ENCODE results near the gene TRIM44. TPM values are rescaled to one million over a fixed set of nuclear protein-coding genes. Genes with fewer than 3 reads are reported as not detected.

TRIM44 gene
- total RNA-seq, 1 experiment from 2014 or later = 191 TPM

DNA sequence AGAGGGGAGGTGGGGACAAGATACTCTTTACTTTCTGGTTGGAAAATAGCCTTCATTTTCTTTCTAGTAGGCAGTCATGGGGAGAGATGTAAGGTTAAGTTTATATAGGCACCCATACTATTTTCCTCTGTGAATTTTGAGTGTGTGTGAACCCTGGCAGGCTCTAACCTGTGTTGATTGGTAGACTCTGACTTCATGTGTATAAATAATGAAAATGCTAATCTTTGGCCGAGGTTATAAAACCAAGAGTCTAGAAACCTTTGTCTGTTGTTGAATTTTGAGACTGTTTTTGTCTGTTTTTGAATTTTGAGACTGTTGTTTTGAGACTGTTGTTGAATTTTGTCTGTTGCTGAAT, 14.0 kb downstream of the TRIM44 start:
- CTCF ChIA-PET = no interaction called here
- intact Hi-C loops (cut with micrococcal nuclease; ENCODE audit: unreplicated experiment) = no loop called here

DNA sequence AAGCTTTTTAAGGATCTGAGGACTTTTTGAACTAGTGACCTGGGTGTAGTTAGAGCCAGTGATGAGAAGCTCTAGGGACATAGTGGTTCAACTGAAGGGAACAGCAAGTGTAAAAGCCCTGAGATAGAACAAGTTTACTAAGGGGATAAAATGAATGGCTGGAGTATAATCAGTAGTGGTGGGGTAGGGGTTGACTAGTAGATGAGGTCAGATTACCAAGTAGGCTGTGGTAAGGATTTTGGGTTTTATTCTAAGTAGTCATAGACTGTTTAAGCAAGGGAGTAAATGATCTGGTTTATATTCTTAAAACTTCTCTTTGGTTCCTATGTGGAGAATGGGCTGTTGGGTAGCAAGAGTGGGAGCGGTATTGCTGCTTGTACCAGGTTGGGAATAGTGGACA, 15.3 kb downstream of the TRIM44 start:
- no TSS peak for BruUV-seq (replicated peaks)
- intact Hi-C loops (cut with micrococcal nuclease; ENCODE audit: unreplicated experiment) = no loop called here
- H3K4me3 ChIP-seq (ENCODE audit: low read depth, low read length, poor library complexity, severe bottlenecking) = no peak overlapping the region
- H3K4me1 ChIP-seq (ENCODE audit: insufficient read depth, low read length, poor library complexity, severe bottlenecking) = peaks cover 25% of the 10 kb centered on the region
- no peak for DNase-seq (ENCODE audit: low spot score)
- H3K9me3 ChIP-seq (ENCODE audit: low read depth, low read length, poor library complexity, severe bottlenecking) = no peaks in the 10 kb centered on the region
- ChIA-PET POLR2A (ENCODE audit: low non-redundant PET) (no interaction called here), CTCF (no interaction called here)
- no peak for TF ChIP-seq EZH2 (IDR thresholded peaks at IDR 0.05; ENCODE audit: borderline replicate concordance, low read depth, low read length, poor library complexity, severe bottlenecking)
- TF ChIP-seq, protein P1, sequence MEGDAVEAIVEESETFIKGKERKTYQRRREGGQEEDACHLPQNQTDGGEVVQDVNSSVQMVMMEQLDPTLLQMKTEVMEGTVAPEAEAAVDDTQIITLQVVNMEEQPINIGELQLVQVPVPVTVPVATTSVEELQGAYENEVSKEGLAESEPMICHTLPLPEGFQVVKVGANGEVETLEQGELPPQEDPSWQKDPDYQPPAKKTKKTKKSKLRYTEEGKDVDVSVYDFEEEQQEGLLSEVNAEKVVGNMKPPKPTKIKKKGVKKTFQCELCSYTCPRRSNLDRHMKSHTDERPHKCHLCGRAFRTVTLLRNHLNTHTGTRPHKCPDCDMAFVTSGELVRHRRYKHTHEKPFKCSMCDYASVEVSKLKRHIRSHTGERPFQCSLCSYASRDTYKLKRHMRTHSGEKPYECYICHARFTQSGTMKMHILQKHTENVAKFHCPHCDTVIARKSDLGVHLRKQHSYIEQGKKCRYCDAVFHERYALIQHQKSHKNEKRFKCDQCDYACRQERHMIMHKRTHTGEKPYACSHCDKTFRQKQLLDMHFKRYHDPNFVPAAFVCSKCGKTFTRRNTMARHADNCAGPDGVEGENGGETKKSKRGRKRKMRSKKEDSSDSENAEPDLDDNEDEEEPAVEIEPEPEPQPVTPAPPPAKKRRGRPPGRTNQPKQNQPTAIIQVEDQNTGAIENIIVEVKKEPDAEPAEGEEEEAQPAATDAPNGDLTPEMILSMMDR (conservative IDR thresholded peaks at IDR 0.05; ENCODE audit: low read depth, low read length) = no peak
- no peaks in the 10 kb centered on the region for H3K27me3 ChIP-seq (replicated peaks; ENCODE audit: insufficient read depth, low read depth, low read length, poor library complexity)
- no peak overlapping the region for H3K27ac ChIP-seq (ENCODE audit: low read depth, low read length, poor library complexity, severe bottlenecking)
- H3K36me3 ChIP-seq (ENCODE audit: insufficient read depth, low read length, poor library complexity, severe bottlenecking) = no peaks in the 10 kb centered on the region

More for the DNA sequence above, 14.0 kb downstream of the TRIM44 start:
- Histone ChIP-seq H3K4me1 (ENCODE audit: insufficient read depth, low read length, poor library complexity, severe bottlenecking) (peaks cover 12% of the 10 kb centered on the region), H3K27me3 (replicated peaks; ENCODE audit: insufficient read depth, low read depth, low read length, poor library complexity) (no peaks in the 10 kb centered on the region), H3K9me3 (ENCODE audit: low read depth, low read length, poor library complexity, severe bottlenecking) (no peaks in the 10 kb centered on the region), H3K4me3 (ENCODE audit: low read depth, low read length, poor library complexity, severe bottlenecking) (no peak overlapping the region), H3K36me3 (ENCODE audit: insufficient read depth, low read length, poor library complexity, severe bottlenecking) (no peaks in the 10 kb centered on the region), H3K27ac (ENCODE audit: low read depth, low read length, poor library complexity, severe bottlenecking) (no peak overlapping the region)
- no TSS peak for BruUV-seq (replicated peaks)
- POLR2A ChIA-PET (ENCODE audit: low non-redundant PET) = interaction anchor here (0.5 kb wide), 1 partner anchor 44 kb away, joined by 6 read pairs; no protein-coding TSS in a partner anchor
- TF ChIP-seq, protein P1 (conservative IDR thresholded peaks at IDR 0.05; ENCODE audit: low read depth, low read length) = no peak
- no peak for TF ChIP-seq EZH2 (IDR thresholded peaks at IDR 0.05; ENCODE audit: borderline replicate concordance, low read depth, low read length, poor library complexity, severe bottlenecking)
- no peak for DNase-seq (ENCODE audit: low spot score)

DNA sequence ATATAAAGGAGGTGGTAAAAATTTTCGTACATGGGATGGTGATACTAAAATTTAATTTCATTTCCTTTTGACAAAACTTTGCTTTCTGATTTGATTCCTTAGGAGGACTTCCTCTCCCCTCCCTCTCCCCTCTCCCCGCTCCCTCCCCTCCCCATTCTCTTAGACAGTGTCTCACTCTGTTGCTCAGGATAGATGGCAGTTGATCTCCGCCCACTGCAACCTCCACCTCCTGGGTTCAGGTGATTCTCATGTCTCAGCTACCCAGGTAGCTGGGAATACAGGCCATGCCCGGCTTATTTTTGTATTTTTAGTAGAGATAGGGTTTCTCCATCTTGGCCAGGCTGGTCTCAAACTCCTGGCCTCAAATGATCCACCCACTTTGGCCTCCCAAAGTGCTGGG, 15.9 kb downstream of the TRIM44 start:
- H3K4me1 ChIP-seq (ENCODE audit: insufficient read depth, low read length, poor library complexity, severe bottlenecking) = peaks cover 29% of the 10 kb centered on the region
- no peak overlapping the region for H3K4me3 ChIP-seq (ENCODE audit: low read depth, low read length, poor library complexity, severe bottlenecking)
- no peaks in the 10 kb centered on the region for H3K36me3 ChIP-seq (ENCODE audit: insufficient read depth, low read length, poor library complexity, severe bottlenecking)
- CTCF ChIA-PET = no interaction called here
- TF ChIP-seq EZH2 (IDR thresholded peaks at IDR 0.05; ENCODE audit: borderline replicate concordance, low read depth, low read length, poor library complexity, severe bottlenecking) = no peak
- TF ChIP-seq, protein P1 (conservative IDR thresholded peaks at IDR 0.05; ENCODE audit: low read depth, low read length) = no peak
- no peaks in the 10 kb centered on the region for H3K27me3 ChIP-seq (replicated peaks; ENCODE audit: insufficient read depth, low read depth, low read length, poor library complexity)
- no peaks in the 10 kb centered on the region for H3K9me3 ChIP-seq (ENCODE audit: low read depth, low read length, poor library complexity, severe bottlenecking)
- POLR2A ChIA-PET (ENCODE audit: low non-redundant PET) = no interaction called here
- intact Hi-C loops (cut with micrococcal nuclease; ENCODE audit: unreplicated experiment) = no loop called here
- no TSS peak for BruUV-seq (replicated peaks)
- H3K27ac ChIP-seq (ENCODE audit: low read depth, low read length, poor library complexity, severe bottlenecking) = no peak overlapping the region
- no peak for DNase-seq (ENCODE audit: low spot score)
